ENCODE results near the gene ARRDC2. TPM values are rescaled to one million over a fixed set of nuclear protein-coding genes. Genes with fewer than 3 reads are reported as not detected.

Gene ARRDC2
- total RNA-seq, 6 donors from 2014 or later, result 53.6 to 253 (median 78.8) TPM

DNA sequence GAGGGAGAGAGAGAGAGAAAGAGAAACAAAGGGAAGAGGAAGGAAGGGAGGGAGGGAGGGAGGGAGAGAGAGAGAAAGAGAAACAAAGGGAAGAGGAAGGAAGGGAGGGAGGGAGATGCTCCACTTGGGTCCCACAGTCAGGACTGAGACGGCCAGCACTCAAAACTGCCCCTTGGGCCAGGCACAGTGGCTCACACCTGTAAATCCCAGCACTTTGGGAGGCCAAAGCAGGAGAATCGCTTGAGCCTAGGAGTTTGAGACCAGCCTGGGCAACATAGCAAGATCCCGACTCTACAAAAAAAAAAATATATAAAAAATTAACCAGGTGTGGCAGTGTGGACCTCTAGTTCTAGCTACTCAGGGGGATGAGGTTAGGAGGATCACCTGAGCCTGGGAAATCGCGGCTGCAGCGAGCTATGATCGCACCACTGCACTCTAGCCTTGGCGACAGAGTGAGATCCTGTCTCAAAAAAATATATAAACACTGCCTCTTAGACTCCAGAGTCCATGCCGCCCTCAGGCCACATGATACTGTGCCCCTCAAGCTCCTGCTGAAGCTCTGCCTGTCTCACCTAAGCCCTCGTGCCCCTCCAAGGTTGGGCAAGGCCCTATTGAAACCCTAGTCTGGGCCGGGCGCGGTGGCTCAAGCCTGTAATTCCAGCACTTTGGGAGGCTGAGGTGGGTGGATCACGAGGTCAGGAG is 8.4 kb downstream of the ARRDC2 start:
- Histone ChIP-seq H3K4me1 (peaks cover 76 to 87% (median 80%) of the 10 kb centered on the region in 4 donors), H3K9me3 (no peaks in the 10 kb centered on the region), H3K4me3 (no peak overlapping the region), H3K27me3 (no peaks in the 10 kb centered on the region), H3K27ac (peak overlapping the region; percentile 84 to 96 (median 92)), H3K36me3 (peaks cover 17 to 44% (median 32%) of the 10 kb centered on the region in 4 donors)
- no peak for ATAC-seq (ENCODE audit: low FRiP score in 2 of 2)
- TF ChIP-seq POLR2AphosphoS5 (IDR thresholded peaks at IDR 0.05) (no peak), POLR2A (IDR thresholded peaks at IDR 0.05) (no peak), EP300 (IDR thresholded peaks at IDR 0.05) (no peak)
- TF ChIP-seq, protein P1, sequence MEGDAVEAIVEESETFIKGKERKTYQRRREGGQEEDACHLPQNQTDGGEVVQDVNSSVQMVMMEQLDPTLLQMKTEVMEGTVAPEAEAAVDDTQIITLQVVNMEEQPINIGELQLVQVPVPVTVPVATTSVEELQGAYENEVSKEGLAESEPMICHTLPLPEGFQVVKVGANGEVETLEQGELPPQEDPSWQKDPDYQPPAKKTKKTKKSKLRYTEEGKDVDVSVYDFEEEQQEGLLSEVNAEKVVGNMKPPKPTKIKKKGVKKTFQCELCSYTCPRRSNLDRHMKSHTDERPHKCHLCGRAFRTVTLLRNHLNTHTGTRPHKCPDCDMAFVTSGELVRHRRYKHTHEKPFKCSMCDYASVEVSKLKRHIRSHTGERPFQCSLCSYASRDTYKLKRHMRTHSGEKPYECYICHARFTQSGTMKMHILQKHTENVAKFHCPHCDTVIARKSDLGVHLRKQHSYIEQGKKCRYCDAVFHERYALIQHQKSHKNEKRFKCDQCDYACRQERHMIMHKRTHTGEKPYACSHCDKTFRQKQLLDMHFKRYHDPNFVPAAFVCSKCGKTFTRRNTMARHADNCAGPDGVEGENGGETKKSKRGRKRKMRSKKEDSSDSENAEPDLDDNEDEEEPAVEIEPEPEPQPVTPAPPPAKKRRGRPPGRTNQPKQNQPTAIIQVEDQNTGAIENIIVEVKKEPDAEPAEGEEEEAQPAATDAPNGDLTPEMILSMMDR (IDR thresholded peaks at IDR 0.05), result no peak
- WGBS, 2 donors, result 76 to 82% methylated on average over 14 of the region's 14 CpGs
- no peak for DNase-seq

DNA sequence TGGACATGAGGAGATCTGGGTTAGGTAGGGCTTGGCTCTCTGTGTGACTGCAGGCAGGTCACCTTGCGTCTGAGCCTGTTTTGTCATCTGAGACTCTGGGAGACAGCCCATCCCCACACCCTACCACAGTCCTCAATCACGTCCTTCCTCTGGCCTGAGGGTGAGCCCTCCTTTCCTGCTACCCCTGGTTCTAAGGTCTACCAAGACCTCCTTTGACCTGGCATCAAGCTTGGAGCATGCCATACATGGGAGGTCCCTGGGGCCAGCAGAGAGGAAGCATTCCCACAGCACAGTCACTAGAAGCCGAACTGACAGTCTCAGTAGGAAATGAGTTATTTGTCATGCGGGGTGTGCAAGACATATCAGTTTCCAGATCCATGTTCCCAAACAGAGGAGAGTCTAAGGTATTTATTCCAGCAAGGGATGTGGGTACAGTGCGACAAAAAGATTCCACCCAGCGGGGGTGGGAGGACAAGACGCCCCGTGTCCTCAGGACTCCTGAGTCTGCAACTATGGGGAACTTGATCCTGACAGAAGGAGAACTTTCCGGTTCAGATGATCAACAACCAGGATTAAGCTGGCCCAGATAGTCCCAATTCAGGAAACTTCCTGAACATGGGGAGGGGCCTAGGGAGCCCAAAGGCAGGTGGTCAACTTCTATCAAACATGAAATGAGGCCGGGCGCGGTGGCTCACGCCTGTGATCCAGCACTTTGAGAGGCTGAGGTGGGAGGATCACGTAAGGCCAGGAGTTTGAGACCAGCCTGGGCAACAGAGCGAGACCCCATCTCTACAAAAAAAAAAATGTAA is 9.5 kb downstream of the ARRDC2 start:
- Histone ChIP-seq H3K9me3 (no peaks in the 10 kb centered on the region), H3K27ac (peak overlapping the region; percentile 84 to 96 (median 92)), H3K4me1 (peaks cover 86 to 95% (median 89%) of the 10 kb centered on the region in 4 donors), H3K27me3 (no peaks in the 10 kb centered on the region), H3K4me3 (no peak overlapping the region), H3K36me3 (peaks cover 14 to 33% (median 22%) of the 10 kb centered on the region in 4 donors)
- ATAC-seq (ENCODE audit: low FRiP score in 2 of 2) (peak in 1 of 2 donors; percentile 40), DNase-seq (peak in 1 of 2 donors; percentile 57)
- TF ChIP-seq POLR2AphosphoS5 (IDR thresholded peaks at IDR 0.05) (peak in 1 of 2 donors; percentile 80), EP300 (IDR thresholded peaks at IDR 0.05) (peak; percentile 31 to 97 (median 92)), POLR2A (IDR thresholded peaks at IDR 0.05) (peak in 2 of 4 donors; percentile 12 to 50)
- TF ChIP-seq, protein P1 (IDR thresholded peaks at IDR 0.05), result no peak
- WGBS, 2 donors, result 52 to 68% methylated on average over 14 to 15 of the region's 15 CpGs

DNA sequence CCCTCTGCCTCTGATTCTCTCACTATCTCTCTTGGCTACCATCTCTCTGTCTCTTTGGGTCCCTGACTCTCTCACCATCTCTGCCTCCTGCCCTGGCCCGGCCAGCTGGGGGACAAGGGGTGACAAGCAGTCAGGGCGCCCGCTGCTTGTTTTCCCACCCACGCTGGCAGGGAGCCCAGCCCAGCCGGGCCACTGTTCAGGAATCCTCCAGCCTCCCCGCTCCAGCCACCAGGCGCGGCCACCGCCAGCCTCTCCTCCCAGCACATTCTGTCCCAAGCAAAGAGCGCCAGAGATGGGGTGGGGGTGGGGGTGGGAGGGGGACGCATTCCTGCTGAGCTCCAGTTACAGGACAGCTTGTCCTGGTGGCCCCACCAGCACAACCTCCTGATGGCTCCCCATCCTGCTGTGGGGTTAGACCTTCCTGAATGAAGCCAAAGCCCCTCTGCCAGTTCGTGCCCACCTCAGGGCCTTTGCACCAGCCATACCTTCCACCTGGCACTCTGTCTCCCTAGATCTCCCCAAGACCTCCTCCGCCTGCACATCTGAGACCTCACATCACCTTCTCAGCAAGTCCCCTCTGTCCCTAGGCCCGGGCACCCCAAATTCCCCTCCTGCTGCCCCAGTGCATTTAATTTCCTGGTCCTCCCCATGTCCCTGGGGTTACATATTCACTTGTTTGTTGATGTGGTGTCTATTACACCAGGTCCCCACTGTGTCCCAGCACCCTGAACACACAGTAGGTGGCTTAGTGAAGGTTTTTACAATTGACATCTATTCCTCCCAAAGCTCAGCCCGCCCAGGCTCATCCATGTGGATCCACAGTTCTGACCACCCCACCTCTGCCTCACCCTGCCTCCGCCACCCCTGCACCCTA is 12.5 kb downstream of the ARRDC2 start:
- no peaks in the 10 kb centered on the region for H3K9me3 ChIP-seq
- peak; percentile 89 to 95 for DNase-seq
- H3K4me1 ChIP-seq, result peaks cover 86 to 88% (median 87%) of the 10 kb centered on the region in 4 donors
- H3K36me3 ChIP-seq, result peaks cover 0 to 4% (median 0%) of the 10 kb centered on the region in 4 donors
- H3K27ac ChIP-seq, result peak overlapping the region; percentile 84 to 96 (median 92)
- WGBS, 2 donors, result 37 to 40% methylated on average over 14 to 16 of the region's 16 CpGs
- peak; percentile 55 to 76 for ATAC-seq (ENCODE audit: low FRiP score in 2 of 2)
- TF ChIP-seq POLR2A (IDR thresholded peaks at IDR 0.05) (peak in 2 of 4 donors; percentile 14 to 47), EP300 (IDR thresholded peaks at IDR 0.05) (peak in 3 of 4 donors; percentile 40 to 97 (median 94)), POLR2AphosphoS5 (IDR thresholded peaks at IDR 0.05) (peak; percentile 73 to 90)
- TF ChIP-seq, protein P1 (IDR thresholded peaks at IDR 0.05), result peak in 4 of 6 experiments; percentile 13 to 37 (median 28)
- no peaks in the 10 kb centered on the region for H3K27me3 ChIP-seq
- no peak overlapping the region for H3K4me3 ChIP-seq

DNA sequence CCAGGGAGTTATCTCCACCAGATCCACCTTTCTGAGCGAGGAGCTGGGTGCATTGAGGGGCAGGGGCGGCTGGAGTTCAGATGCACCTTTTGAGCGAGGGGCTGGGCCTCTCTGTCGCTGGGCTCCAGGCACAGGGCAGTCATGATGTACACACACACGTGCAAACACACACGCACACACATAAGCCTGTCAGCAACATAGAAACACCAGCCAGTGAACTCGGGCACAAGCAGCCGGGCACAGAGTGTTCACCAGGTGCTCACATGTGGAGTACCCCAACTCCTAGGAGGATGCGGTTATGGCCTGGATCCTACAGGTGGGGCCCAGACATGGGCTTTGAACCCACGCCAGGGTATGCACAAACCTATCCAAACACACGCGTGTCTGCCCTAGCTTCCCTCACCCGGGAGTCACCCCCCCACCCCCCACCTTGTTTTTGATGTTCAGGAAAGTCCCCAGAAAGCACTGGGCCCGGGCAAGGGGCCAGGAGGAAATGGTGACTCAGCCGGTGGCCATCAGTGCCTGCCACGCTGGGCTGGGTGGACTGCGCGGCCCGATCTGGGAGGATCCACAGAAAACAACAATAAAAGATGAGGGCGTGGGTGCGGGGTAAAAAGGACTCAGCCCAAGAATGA is 13.3 kb downstream of the ARRDC2 start:
- TF ChIP-seq, protein P1 (IDR thresholded peaks at IDR 0.05), result no peak
- TF ChIP-seq POLR2AphosphoS5 (IDR thresholded peaks at IDR 0.05), result peak; percentile 69 to 86
- TF ChIP-seq EP300 (IDR thresholded peaks at IDR 0.05), result peak in 3 of 4 donors; percentile 9 to 86 (median 54)
- peak in 2 of 4 donors; percentile 10 for TF ChIP-seq POLR2A (IDR thresholded peaks at IDR 0.05)
- Histone ChIP-seq H3K4me3 (peak overlapping the region in 1 of 4 donors; percentile 22), H3K27ac (peak overlapping the region; percentile 84 to 96 (median 92)), H3K36me3 (no peaks in the 10 kb centered on the region), H3K27me3 (no peaks in the 10 kb centered on the region), H3K9me3 (no peaks in the 10 kb centered on the region), H3K4me1 (peaks cover 79 to 82% (median 80%) of the 10 kb centered on the region in 4 donors)
- 12 to 21% methylated on average over 8 to 14 of the region's 21 CpGs for whole genome bisulfite sequencing, 2 donors
- DNase-seq (peak; percentile 86 to 88), ATAC-seq (ENCODE audit: low FRiP score in 2 of 2) (peak; percentile 70 to 73)
